ENCODE measurements around the gene SSTR3. TPM values are rescaled to one million over a fixed set of nuclear protein-coding genes. Genes with fewer than 3 reads are reported as not detected.

Gene SSTR3
- total RNA-seq, 1 donor from 2014 or later, result 1.7 TPM

Other genes starting within 250 kb of the SSTR3 start
- gene TST, start 193.0 kb downstream of the SSTR3 start, total RNA-seq (ENCODE audit: insufficient read depth, low replicate concordance), result 12.5 TPM
- gene MPST, start 192.7 kb downstream of the SSTR3 start, total RNA-seq (ENCODE audit: insufficient read depth, low replicate concordance), result 60.2 TPM
- 19.0 TPM for gene KCTD17, start 160.7 kb downstream of the SSTR3 start, total RNA-seq (ENCODE audit: insufficient read depth, low replicate concordance)
- not detected for gene TMPRSS6, start 102.8 kb downstream of the SSTR3 start, total RNA-seq (ENCODE audit: insufficient read depth, low replicate concordance)
- gene IL2RB, start 62.6 kb downstream of the SSTR3 start, total RNA-seq (ENCODE audit: insufficient read depth, low replicate concordance), result not detected
- gene C1QTNF6, start 24.2 kb downstream of the SSTR3 start, total RNA-seq (ENCODE audit: insufficient read depth, low replicate concordance), result 13.0 TPM
- gene RAC2, start 31.8 kb upstream of the SSTR3 start, total RNA-seq (ENCODE audit: insufficient read depth, low replicate concordance), result 17.3 TPM
- gene CYTH4, start 70.0 kb upstream of the SSTR3 start, total RNA-seq (ENCODE audit: insufficient read depth, low replicate concordance), result 44.8 TPM
- gene ELFN2, start 215.0 kb upstream of the SSTR3 start, total RNA-seq (ENCODE audit: insufficient read depth, low replicate concordance), result 0.24 TPM

Data from umbilical cord (tissue), 1 donor.